SHP77 (cell line): ENCODE results near the gene CCDC196.

Source experiments
- DNase-seq, 2 experiments: peaks; one replicate each; lab custom pipeline; 2025; lab: John Stamatoyannopoulos, UW

The CCDC196 gene, protein sequence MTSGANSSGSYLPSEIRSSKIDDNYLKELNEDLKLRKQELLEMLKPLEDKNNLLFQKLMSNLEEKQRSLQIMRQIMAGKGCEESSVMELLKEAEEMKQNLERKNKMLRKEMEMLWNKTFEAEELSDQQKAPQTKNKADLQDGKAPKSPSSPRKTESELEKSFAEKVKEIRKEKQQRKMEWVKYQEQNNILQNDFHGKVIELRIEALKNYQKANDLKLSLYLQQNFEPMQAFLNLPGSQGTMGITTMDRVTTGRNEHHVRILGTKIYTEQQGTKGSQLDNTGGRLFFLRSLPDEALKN

DNA sequence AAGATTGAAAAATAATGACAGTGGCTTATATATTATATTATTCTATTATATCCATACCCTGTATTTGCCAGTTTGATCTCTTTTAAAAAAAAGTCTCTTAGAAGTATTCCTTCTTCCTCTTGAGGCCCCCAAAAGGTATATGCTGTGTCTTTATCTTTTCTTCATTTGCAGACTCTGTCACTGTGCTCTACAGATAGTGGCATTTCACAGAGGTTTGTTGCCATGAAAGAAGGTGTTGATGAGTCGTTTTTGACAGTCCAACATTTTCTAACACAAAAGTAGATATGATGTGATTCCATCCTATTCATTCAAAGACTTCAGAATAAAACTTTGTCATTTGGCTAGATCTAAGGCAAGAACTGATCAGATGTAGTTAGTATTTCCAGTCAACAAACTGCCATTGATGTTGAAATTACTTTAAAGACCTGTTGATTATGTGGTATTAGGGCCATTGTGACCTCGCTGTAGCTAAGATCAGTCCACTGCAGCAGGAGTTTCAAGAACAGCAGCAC is at the start of gene CCDC196:
CCDC196 (plus strand) TSS at position 462 of the 512 bp plus-strand sequence. CDS start 132 bp downstream, outside the sequence.
- DNase-seq: no peak

DNA sequence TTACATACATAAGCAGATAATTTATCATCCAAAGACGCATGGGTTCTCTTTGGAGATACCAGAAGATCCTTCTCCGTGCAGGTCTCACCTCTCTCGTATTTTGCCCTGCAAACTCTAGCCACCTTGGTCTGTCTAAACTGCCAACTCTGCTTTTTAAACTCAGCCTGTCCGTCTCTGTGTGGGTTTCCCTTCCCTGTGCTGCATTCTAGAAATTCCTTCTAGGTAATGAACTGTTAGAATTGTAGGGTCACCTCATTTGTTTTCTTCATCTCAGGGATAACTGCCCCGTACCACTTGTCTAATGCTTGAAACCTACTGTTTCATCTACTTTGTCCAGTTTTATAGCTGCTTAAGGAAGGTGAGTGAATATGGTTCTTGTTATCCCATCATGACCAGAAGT is 45.4 kb upstream of the CCDC196 start:
- no peak for DNase-seq

DNA sequence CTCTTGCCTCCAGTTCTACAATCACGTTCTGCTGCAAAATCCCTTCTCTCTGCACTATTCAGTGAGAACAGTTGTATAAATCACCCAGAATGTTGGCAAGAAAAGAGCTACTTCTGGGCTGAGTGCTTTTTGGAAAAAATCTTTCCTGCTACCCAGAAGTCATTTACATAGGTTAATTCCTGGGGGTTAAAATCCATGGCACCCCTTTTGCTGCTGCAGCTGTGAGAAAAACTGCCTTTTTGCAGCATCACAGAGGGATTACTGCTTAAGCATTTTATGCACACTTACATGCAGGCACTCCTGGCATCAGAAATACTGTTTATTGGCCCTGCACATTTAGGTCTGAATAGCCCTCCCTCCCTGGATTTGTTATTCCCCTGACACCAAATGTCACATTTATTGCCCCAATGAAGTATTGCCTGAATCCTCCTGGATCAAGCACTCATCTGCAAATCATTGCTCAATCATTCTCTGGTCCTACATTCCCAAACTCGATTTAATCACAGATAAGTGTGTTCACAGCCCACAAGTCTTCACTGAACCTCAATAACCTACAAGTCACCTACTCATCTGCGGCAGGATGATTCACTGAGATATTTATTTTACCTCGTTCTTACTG is 43.1 kb upstream of the CCDC196 start:
- DNase-seq: no peak

DNA sequence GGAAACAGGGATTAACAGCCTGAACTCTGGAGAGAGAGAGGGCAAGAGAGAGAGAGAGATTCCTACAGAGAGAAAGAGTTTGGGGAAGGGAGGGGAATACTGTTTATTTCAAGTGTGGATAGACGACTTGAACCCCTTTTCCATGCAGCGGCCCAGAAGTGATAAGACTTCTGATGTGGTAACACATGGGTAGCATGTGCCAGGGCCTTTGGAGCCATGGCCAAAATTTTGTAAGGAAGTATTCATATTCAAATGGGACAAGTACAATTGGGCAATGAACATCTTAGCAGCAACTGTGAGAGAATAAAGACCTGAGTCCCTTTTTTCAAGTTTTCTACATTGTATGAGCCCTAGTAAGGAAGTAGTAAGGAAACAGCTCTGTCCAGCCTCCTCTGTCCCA is 42.4 kb upstream of the CCDC196 start:
- no peak for DNase-seq

DNA sequence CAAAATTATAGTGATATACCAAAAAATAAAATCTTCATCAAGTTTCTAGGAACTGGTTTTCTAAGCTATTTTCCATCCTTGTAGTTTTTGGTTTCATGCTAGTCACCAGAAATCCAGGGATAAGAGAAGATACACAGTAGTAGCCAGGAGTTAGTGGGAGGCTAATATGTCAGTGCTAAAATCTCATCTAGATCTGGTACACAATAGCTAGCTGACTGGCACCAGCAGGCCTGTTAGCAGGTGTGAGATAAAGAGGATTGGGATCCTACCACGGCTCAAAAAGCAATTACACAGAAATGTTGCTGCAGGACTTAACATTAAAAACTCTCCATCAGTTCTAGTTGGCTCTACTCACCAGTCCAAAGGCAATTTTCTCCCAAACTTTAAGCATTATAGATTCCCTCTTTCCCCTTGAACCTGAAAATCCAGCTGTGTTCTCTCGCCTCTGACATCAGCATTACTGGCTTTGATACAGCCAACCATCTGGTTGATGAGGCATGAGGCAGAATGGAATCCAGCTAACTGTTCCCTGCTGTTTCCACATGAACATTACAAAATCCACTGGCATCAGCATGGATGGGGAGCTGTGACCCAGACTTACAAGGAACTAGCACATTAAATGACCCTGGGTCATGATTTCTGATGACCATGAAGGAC is 41.8 kb upstream of the CCDC196 start:
- DNase-seq: no peak

DNA sequence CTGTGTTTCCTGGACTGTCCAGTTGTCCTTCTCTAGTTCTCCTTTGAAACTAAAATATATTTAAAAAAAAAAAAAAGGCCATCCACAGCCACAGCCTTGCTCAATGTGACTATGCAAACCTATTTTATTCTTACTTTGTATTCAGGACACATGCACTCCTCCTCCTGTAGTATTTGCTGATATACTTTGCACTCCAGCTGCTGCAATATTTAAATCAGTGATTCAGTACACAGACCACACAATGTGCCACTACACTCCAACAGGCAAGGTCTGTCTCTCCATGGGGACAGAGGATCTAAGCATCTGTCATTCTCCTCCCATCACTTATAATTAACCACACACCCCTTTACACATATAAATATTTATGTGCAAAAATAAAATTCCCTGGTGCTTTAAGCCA is 40.2 kb upstream of the CCDC196 start:
- DNase-seq: peak in 1 of 2 experiments; percentile 13

DNA sequence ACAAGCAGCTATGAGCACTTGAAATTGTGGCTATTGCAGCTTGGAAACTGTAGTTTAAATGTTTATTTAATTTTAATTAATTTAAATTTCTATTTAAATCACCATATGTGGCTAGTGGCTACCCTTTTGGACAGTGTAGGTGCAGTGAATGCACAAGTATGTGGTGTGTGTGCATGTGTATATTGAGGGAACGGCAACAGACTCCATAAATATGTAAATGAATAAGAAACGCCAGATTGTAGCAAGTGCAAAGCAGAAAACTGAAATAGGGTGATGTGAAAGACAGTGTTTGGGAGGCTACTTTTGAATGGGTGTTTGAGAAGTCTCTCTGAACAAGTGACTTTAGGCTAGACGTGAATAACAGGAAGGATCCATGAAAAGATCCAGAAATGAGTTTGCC is 32.7 kb upstream of the CCDC196 start:
- DNase-seq: no peak

DNA sequence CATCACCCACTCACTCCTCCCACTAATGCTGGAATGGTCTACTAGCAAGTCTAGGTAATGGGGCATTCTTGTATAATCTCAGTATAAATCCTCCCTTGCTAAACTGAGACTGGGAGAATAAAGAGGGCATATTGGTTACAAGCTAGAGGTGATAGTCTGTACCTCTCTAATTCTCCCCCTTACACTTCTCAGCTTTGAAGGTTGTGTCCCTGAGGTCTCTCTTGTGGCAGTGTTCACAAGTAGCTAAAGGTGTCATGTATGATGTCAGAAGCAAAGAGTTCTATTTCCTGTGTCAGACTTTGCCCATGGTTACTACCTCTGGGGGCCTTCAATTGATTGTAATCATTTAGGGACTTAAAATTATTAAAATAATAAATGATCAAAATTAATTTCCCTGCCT is 26.6 kb upstream of the CCDC196 start:
- no peak for DNase-seq

DNA sequence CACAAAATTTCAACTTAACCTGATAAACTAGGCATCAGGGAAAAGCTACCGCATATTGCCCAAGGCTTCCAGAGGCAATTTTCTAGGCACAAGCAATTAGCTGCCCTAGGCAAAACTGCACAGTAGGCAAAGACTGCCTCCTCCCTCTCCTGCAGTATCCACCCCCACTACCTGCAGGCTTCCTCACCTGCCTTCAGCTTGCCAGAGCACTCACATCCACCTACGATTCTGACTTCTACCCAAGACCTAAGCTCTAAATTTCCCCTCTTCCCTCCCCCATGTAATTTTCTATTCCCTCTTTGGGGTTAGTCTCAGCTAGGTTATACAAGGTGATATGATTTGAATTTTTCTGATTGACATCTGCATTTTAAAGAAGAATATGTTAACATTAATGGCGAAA is 21.9 kb upstream of the CCDC196 start:
- DNase-seq: no peak

DNA sequence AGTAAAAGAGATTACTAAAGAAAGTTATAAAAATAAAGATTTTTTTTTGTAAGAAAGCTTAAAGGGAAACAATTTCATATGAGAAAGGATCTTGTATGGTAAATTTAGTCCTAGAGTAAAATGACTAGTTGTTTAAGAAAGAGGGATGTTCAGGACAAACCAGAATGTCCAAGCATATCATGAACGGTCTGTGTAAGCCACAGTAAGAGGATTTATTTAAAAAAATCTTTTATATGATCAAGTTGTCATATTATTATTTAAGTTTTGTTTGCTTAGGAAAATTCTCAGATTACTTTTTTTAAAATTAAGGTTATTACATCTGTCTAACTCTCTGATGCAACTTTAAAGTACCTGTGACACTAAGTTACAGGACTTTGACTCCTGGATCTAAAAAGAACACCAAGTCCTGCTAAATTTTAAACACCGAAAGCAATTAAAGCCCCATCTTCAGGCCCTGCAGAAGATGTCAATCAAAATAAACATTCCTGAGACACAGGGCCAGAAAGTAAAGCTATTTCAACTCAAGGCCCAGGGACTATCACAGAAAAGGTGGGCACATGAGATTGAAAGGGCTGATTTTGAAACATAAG is 17.3 kb upstream of the CCDC196 start:
- DNase-seq: no peak

DNA sequence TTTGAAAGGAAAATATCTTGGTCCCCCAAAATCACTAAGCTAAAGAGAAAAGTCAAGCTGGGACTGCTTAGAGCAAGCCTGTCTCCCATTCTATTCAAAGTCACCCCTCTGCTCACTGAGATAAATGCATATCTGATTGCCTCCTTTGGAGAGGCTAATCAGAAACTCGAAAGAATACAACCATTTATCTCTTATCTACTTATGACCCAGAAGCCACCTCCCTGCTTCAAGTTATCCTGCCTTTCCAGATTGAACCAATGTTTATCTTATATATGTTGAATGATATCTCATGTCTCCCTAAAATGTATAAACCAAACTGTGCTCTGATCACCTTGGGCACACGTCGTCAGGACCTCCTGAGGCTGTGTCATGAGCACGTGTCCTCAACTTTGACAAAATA is 14.6 kb upstream of the CCDC196 start:
- DNase-seq: no peak

DNA sequence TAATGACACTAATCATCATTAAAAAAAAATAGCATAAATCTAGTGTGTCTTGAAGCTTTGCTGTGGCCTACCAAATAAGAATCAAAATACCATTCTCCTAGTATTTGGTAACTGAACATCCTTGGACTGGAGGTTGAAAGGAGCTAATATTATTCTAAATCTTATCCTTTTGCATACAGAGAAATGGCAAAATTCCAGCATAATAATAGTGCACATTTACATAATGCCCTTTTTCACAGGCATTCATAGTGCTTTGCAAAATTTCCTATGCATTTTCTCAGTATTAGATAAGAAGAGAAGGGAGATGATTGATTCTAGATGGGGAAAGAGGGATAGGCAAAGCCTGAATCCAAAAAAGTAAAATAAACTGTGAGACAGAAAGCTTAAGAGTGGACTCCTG is 13.9 kb upstream of the CCDC196 start:
- DNase-seq: no peak

DNA sequence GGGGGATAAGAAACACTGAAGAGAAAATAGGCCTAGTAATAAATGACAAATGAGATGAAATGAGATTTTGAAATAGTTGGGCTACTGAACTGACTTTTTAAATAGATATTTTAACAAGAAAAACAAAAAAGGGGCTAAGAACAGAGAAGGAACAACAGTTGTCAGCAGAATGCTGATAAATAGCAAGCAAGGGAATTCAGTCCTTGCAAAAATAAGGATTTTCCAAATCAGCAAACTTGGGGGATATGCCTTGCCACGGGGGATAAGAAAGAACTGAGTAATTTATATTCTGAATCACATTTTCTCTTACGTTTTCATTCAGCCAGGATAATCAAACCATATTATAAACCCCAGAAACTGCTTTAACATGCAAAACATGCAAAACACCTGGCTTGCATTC is 12.9 kb upstream of the CCDC196 start:
- DNase-seq: no peak

DNA sequence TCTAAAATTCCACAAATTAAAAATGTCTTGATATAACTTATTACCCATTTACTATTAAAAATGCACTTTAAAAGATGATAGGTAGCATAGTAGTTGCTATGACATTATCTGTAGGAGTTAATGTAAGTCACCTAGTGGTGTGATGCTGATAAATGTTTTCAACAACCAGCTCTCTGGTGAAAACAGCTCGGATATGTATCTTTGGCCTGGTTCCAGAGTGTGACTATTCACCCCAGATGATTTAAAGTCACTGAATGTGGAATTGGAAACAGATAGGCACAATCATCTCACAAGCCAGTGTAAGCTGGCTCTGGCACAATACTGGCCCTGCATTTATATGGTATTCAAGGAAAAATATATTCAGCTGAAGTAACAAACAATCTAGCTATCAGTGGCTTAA is 9.2 kb upstream of the CCDC196 start:
- no peak for DNase-seq

DNA sequence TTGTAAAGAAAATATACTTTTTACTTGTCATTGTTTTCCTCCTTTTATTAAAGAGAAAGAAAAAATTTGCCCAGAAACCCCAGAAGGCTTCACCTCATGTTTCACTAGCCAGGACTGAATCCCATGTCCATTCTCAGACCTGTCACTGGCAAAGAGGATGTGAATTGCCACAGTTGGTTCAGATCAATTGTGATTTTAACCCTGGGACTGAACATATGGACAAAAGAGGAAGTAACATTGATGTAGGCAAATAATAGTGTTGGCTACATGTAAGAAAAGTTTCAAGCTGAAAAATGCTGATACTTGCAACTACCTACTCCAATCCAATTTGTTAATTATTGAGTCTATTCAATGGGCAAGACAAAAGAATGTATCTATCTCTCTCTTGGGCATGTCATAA is 8.6 kb upstream of the CCDC196 start:
- DNase-seq: no peak

DNA sequence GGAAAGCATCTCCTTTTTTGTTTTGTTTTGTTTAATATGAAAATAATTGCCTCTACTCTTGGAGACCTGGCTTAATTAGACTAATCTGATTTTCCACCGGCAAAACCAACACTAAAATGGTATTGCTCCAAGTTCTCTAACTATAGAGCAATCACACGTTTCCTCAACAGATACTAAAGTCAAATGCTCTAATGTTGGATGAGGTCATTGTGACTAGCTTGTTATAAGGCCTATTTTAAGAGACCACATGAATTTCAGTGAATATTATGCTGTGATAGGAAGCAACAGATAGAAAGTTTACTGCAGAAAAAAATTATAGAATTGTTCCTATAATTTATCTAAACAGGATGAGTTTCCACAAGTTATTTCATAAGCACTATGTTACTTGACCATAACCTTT is 3.3 kb upstream of the CCDC196 start:
- DNase-seq: no peak

DNA sequence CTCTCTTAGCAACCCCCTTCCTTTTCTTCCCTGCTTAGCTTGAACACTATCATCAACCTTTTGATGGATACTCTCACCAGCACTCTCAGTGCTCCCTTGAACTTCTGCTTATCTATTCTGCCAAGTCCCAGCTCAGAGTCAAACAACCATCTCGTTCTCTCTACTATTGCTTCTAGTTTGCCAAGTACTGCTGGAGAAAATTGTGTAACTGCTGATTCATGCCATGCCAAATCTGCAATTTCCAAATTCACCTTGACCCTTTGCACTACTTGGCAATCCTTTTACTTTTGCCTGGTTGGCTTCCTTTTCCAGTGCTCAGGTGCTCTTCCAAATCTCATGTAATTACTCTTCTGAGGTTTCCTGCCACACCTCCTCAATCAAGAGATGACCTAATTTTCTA is 2.8 kb upstream of the CCDC196 start:
- DNase-seq: no peak

DNA sequence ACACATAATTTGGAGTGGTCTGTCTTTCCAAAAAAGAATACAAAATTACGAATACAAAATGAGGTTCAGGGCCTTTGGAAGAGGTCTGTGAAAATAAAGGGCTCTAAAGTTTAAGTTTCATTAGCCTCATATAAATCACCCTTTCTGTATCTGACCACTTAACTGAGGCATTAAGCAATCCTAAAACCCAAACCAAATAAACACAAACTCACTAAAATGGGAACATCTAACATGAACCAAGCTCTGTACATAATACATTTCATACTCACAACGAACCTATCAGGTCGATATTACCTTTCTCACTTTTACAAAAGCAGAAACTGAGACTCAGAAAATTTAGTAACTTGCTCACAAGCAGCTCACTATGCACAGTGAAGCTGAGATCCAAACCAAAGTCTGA is 1.1 kb upstream of the CCDC196 start:
- no peak for DNase-seq

DNA sequence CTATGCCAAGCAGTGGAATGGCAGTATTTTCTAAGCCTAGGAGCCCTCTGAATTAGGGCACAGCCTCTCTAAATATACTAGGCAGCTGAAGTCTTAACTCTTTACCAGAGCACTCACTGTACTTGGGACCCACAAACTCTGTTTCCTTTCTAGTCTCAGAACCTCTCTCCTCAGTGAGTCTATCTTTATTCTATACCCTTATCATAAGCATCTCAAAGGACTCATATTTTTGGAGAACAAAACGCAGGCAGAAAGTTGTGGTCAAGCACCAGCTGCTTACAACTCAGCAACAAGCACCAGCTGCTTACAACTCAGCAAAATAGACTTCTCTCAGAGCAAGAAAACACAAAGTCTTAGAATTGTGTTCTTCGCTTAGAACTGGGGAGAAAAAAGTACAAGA is 993 bp downstream of the CCDC196 start:
- no peak for DNase-seq

DNA sequence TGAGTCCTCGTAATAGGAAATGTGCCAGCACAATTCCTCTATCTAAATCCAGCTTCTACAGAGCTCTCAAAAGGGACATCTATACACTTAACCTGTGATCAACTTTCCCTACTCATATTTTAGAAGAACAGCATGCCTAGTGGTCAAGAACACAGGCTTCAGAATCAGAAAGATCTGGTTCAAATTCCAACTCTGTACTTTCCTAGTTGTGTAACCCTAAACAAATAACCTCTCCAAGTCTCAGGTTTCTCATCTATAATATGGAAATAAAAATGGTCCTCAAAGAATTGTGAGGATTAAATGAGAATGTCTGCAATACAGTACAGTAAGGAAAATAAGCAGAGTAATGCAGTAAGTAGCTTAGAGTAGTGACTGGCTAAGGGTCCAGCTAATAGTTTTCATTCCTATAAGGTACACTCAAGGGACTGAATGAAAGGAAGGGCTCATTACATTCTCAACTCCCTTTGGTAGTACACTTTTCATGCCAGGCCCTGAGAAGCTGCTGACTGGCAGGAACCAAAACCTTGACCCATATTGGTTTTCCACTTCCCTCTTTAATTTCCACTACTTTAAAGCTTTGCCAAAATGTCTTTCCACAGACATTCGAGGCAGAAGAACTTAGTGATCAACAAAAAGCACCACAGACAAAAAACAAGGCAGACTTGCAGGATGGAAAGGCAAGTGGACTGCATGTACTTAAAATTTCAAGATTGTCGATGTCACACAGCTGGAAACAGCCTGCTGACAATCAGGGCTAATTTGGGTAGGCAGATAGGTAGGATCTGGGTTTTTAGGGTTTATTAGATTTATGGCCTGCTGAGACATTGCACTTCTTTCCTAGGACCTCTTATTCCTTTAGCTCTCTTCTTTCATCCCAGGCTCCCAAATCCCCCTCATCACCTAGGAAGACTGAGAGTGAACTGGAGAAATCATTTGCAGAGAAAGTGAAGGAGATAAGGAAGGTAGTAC is 4.3 kb downstream of the CCDC196 start:
- DNase-seq: no peak

DNA sequence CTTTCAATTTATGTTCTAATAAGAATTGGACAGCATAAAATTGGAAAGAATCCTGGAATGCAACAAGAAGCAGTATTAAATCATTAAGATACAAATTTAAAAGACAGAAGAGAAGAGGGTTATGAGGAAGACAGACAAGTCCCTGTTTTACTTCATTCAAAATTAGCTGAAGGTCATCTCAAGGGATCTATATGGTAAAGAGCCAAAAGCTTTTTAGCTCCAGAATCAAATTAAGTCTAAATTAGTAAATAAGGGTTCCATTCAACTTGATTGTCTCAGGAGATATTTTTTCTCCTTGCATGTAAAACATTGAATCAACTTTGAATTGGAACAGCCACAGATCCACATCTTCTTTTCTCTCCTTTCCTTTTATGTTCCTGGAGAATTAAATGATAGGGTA is 7.6 kb downstream of the CCDC196 start:
- DNase-seq: no peak
